ENCODE data around the gene SMC6. TPM values are rescaled to one million over a fixed set of nuclear protein-coding genes. Genes with fewer than 3 reads are reported as not detected.

The SMC6 gene
- total and polyA plus RNA-seq, 10 of the 15 experiments (the other 5 are each of a cell fraction or from before 2014, with no cell fraction given) = 12.8 to 63.8 (median 38.8) TPM

DNA sequence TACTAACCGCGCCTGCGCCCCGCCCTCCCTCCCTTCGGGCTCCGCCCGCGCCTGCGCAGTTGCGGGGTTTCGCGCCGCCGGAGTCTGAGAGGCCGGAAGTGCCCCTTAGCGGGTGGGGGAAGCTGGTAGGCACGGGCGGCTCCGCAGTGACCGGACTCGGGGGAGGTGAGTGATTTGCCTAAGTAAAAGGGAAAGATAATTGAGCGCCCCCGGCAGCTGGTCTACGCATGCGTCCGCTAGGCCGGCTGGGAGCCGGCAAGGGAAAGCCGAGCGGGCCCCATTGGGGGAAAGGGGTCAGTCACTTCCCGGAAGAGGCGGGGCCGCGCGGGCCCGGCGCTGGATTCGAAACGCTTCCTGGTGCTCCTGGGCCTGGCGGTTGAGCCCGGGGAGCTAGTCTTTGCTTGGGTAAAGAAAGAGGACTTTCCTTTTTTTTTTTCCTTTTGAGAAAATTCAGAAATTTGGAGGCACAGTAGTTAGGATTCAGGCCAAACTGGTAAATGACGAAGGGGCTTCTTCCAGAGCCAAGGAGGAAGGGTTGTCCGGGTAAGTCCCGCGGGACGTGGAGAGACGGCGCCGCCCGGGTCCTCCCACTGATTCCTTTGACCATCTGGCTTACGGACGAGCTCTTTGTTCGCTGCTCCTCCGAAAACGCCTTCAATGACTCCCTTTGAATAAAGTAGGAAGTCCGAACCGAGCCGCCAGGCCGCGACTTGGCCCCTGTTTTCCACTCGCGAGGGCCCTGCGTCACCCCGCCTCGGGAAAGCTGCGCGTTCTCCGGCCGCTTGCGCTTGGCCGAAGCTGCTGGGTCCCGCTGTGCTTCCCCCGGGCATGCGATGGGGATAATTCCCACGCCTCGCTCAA, at the start of gene SMC6, which contains the start of gene GEN1 (continued):
- no peak for TF ChIP-seq CHD1 (IDR thresholded peaks at IDR 0.05; ENCODE audit: low read depth, low read length)
- TF ChIP-seq FOXM1 (IDR thresholded peaks at IDR 0.05; ENCODE audit: low read depth, low read length) = no peak; the same call in 1 of the 2 replicates
- TF ChIP-seq RUNX3 (IDR thresholded peaks at IDR 0.05; ENCODE audit: low read length) = peak; percentile 6; the same call in 1 of the 2 replicates
- peak; percentile 80; the same call in 1 of the 2 replicates for TF ChIP-seq IKZF1 (conservative IDR thresholded peaks at IDR 0.05)
- 0 out of 2 replicates have a peak, but pooled peaks have one; percentile 29 for TF ChIP-seq DPF2 (IDR thresholded peaks at IDR 0.05)
- TF ChIP-seq STAT1 (conservative IDR thresholded peaks at IDR 0.05) = no peak
- TF ChIP-seq NR2F1 (conservative IDR thresholded peaks at IDR 0.05) = 0 out of 2 replicates have a peak, but pooled peaks have one; percentile 28
- no peak for TF ChIP-seq ZNF622 (IDR thresholded peaks at IDR 0.05)
- TF ChIP-seq BHLHE40 (IDR thresholded peaks at IDR 0.05; ENCODE audit: borderline replicate concordance in 1 of 2, low read depth in 2 of 2, low read length in 1 of 2) = peak; percentile 87 to 95
- TF ChIP-seq, protein P1, sequence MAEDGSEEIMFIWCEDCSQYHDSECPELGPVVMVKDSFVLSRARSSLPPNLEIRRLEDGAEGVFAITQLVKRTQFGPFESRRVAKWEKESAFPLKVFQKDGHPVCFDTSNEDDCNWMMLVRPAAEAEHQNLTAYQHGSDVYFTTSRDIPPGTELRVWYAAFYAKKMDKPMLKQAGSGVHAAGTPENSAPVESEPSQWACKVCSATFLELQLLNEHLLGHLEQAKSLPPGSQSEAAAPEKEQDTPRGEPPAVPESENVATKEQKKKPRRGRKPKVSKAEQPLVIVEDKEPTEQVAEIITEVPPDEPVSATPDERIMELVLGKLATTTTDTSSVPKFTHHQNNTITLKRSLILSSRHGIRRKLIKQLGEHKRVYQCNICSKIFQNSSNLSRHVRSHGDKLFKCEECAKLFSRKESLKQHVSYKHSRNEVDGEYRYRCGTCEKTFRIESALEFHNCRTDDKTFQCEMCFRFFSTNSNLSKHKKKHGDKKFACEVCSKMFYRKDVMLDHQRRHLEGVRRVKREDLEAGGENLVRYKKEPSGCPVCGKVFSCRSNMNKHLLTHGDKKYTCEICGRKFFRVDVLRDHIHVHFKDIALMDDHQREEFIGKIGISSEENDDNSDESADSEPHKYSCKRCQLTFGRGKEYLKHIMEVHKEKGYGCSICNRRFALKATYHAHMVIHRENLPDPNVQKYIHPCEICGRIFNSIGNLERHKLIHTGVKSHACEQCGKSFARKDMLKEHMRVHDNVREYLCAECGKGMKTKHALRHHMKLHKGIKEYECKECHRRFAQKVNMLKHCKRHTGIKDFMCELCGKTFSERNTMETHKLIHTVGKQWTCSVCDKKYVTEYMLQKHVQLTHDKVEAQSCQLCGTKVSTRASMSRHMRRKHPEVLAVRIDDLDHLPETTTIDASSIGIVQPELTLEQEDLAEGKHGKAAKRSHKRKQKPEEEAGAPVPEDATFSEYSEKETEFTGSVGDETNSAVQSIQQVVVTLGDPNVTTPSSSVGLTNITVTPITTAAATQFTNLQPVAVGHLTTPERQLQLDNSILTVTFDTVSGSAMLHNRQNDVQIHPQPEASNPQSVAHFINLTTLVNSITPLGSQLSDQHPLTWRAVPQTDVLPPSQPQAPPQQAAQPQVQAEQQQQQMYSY (CRISPR knock-in tag; IDR thresholded peaks at IDR 0.05) = no peak
- no peak for TF ChIP-seq PAX8 (IDR thresholded peaks at IDR 0.05)
- TF ChIP-seq, protein P2, sequence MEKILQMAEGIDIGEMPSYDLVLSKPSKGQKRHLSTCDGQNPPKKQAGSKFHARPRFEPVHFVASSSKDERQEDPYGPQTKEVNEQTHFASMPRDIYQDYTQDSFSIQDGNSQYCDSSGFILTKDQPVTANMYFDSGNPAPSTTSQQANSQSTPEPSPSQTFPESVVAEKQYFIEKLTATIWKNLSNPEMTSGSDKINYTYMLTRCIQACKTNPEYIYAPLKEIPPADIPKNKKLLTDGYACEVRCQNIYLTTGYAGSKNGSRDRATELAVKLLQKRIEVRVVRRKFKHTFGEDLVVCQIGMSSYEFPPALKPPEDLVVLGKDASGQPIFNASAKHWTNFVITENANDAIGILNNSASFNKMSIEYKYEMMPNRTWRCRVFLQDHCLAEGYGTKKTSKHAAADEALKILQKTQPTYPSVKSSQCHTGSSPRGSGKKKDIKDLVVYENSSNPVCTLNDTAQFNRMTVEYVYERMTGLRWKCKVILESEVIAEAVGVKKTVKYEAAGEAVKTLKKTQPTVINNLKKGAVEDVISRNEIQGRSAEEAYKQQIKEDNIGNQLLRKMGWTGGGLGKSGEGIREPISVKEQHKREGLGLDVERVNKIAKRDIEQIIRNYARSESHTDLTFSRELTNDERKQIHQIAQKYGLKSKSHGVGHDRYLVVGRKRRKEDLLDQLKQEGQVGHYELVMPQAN (conservative IDR thresholded peaks at IDR 0.05) = peak; percentile 98
- TF ChIP-seq CBFB (IDR thresholded peaks at IDR 0.05; ENCODE audit: low read depth) = no peak
- peak; percentile 54; the same call in 1 of the 3 replicates for TF ChIP-seq POU2F2 (IDR thresholded peaks at IDR 0.05; ENCODE audit: borderline replicate concordance, low read depth, low read length)
- TF ChIP-seq YBX1 (IDR thresholded peaks at IDR 0.05) = no peak
- TF ChIP-seq, protein P3, sequence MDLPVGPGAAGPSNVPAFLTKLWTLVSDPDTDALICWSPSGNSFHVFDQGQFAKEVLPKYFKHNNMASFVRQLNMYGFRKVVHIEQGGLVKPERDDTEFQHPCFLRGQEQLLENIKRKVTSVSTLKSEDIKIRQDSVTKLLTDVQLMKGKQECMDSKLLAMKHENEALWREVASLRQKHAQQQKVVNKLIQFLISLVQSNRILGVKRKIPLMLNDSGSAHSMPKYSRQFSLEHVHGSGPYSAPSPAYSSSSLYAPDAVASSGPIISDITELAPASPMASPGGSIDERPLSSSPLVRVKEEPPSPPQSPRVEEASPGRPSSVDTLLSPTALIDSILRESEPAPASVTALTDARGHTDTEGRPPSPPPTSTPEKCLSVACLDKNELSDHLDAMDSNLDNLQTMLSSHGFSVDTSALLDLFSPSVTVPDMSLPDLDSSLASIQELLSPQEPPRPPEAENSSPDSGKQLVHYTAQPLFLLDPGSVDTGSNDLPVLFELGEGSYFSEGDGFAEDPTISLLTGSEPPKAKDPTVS (IDR thresholded peaks at IDR 0.05; ENCODE audit: low read depth, low read length) = no peak
- TF ChIP-seq RCOR1 (conservative IDR thresholded peaks at IDR 0.05; ENCODE audit: low read depth, low read length) = no peak
- TF ChIP-seq, protein P4, sequence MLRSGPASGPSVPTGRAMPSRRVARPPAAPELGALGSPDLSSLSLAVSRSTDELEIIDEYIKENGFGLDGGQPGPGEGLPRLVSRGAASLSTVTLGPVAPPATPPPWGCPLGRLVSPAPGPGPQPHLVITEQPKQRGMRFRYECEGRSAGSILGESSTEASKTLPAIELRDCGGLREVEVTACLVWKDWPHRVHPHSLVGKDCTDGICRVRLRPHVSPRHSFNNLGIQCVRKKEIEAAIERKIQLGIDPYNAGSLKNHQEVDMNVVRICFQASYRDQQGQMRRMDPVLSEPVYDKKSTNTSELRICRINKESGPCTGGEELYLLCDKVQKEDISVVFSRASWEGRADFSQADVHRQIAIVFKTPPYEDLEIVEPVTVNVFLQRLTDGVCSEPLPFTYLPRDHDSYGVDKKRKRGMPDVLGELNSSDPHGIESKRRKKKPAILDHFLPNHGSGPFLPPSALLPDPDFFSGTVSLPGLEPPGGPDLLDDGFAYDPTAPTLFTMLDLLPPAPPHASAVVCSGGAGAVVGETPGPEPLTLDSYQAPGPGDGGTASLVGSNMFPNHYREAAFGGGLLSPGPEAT (IDR thresholded peaks at IDR 0.05; ENCODE audit: low read depth) = peak; percentile 55; the same call in 1 of the 2 replicates
